Liver (tissue), 9 donors: ENCODE data around the gene RNF152. TPM values are rescaled to one million over a fixed set of nuclear protein-coding genes. Genes with fewer than 3 reads are reported as not detected.

Experiments used
- DNase-seq: peaks from one replicate; pipeline ENCODE4 v3.0.0-alpha.2; 2017; ENCODE audit warnings: low spot score
- H3K27ac ChIP-seq, 2 donors: one replicate each; pipeline ENCODE4 v1.7.0; 2013; ENCODE audit warnings: inconsistent platforms in 2 of 2, low read length in 2 of 2, control low read depth in 1 of 2, low read depth in 1 of 2, mild to moderate bottlenecking in 1 of 2
- H3K27me3 ChIP-seq, 4 donors: one replicate each; pipeline versions ENCODE4 v1.6.1 to v1.7.0; 2013; ENCODE audit warnings: low read length in 3 of 4, inconsistent platforms in 1 of 4, mild to moderate bottlenecking in 1 of 4, moderate library complexity in 1 of 4; ENCODE audit not compliant: control insufficient read depth in 4 of 4, insufficient read depth in 4 of 4
- H3K36me3 ChIP-seq, 4 donors: one replicate each; pipeline versions ENCODE4 v1.6.1 to v1.7.0; 2013; ENCODE audit warnings: low read length in 3 of 4, mild to moderate bottlenecking in 3 of 4, low read depth in 1 of 4, moderate library complexity in 1 of 4; ENCODE audit not compliant: control insufficient read depth in 4 of 4, insufficient read depth in 3 of 4
- H3K4me1 ChIP-seq, 4 donors: one replicate each; pipeline versions ENCODE4 v1.6.1 to v1.7.0; 2013; ENCODE audit warnings: low read length in 3 of 4, mild to moderate bottlenecking in 3 of 4, moderate library complexity in 1 of 4; ENCODE audit not compliant: control insufficient read depth in 4 of 4, insufficient read depth in 4 of 4
- H3K4me3 ChIP-seq, 3 donors: one replicate each; pipeline versions ENCODE4 v1.6.1 to v1.7.0; 2013; ENCODE audit warnings: low read length in 3 of 3, control low read depth in 1 of 3, low read depth in 1 of 3, mild to moderate bottlenecking in 1 of 3
- H3K9ac ChIP-seq, 2 donors: one replicate each; pipeline ENCODE4 v1.7.0; 2013; ENCODE audit warnings: low read length in 2 of 2, mild to moderate bottlenecking in 2 of 2, moderate library complexity in 2 of 2, control low read depth in 1 of 2, low read depth in 1 of 2
- H3K9me3 ChIP-seq, 4 donors: one replicate each; pipeline versions ENCODE4 v1.6.1 to v1.7.0; 2013; ENCODE audit warnings: low read length in 3 of 4; ENCODE audit not compliant: control insufficient read depth in 4 of 4
- ATF3 ChIP-seq: IDR thresholded peaks from 2 replicates; pipeline ENCODE4 v1.6.1; 2016; ENCODE audit warnings: antibody characterized with exemption
- CTCF ChIP-seq: fragments of 150-350 bp; IDR thresholded peaks from 2 replicates; pipeline ENCODE4 v1.5.1; 2017; ENCODE audit warnings: improper control_type of control experiment, low read depth, low read length; ENCODE audit not compliant: missing input control
- EGR1 ChIP-seq, 2 donors: IDR thresholded peaks; 2 replicates each; pipeline ENCODE4 v1.6.1; 2016 to 2018; ENCODE audit warnings: antibody characterized with exemption in 2 of 2, low read depth in 2 of 2
- FOXA1 ChIP-seq: IDR thresholded peaks from 2 replicates; pipeline ENCODE4 v1.6.1; 2016; ENCODE audit warnings: antibody characterized with exemption
- GABPA ChIP-seq, 2 donors: IDR thresholded peaks in 1 of 2; conservative IDR thresholded peaks in 1 of 2; 2 replicates each; pipeline ENCODE4 v1.6.1; 2016; ENCODE audit warnings: antibody characterized with exemption in 2 of 2, mild to moderate bottlenecking in 1 of 2, moderate library complexity in 1 of 2
- HNF4G ChIP-seq: IDR thresholded peaks from 2 replicates; pipeline ENCODE4 v1.6.1; 2016; ENCODE audit warnings: antibody characterized with exemption
- JUND ChIP-seq, 2 donors: IDR thresholded peaks; 2 replicates each; pipeline ENCODE4 v1.6.1; 2016; ENCODE audit warnings: antibody characterized with exemption in 2 of 2
- RAD21 ChIP-seq, 2 donors: IDR thresholded peaks; 2 replicates each; pipeline ENCODE4 v1.6.1; 2016; ENCODE audit warnings: antibody characterized with exemption in 2 of 2, mild to moderate bottlenecking in 2 of 2
- RXRA ChIP-seq, 2 donors: IDR thresholded peaks; 2 replicates each; pipeline ENCODE4 v1.6.1; 2017 to 2018; ENCODE audit warnings: antibody characterized with exemption in 2 of 2, mild to moderate bottlenecking in 1 of 2
- SP1 ChIP-seq: IDR thresholded peaks from 2 replicates; pipeline ENCODE4 v1.6.1; 2018; ENCODE audit warnings: antibody characterized with exemption, mild to moderate bottlenecking
- TAF1 ChIP-seq: conservative IDR thresholded peaks from 2 replicates; pipeline ENCODE4 v1.6.1; 2016; ENCODE audit warnings: antibody characterized with exemption, mild to moderate bottlenecking
- YY1 ChIP-seq: IDR thresholded peaks from 2 replicates; pipeline ENCODE4 v1.6.1; 2016; ENCODE audit warnings: antibody characterized with exemption, mild to moderate bottlenecking
- WGBS: extraction: QIAGEN DNeasy Blood & Tissue Kit; methylation state at CpG from one replicate; pipeline ENCODE4 v1.1.7; 2013; 5-methylcytosine and 5-hydroxymethylcytosine counted together
- polyA plus RNA-seq, 2 donors: library from polyadenylated mRNA; stranded (reverse) in 1 of 2; unstranded in 1 of 2; fragments of 200-250 nt in 1 of 2; fragments of >200 nt in 1 of 2; fragmentation: Nextera tagmentation in 1 of 2; extraction: Ambion mirVana in 1 of 2; gene quantifications; one replicate each; pipeline versions ENCODE4 v1.2.1 to v1.2.3, GENCODE V29; 2013 to 2015
- total RNA-seq, 2 donors: library from RNA; depleted of rRNA; stranded (reverse); fragments of >200 nt; gene quantifications; one replicate each; pipeline ENCODE4 v1.2.3, GENCODE V29; 2014
- TF ChIP-seq, protein P1 (sequence below): IDR thresholded peaks from 2 replicates; pipeline ENCODE4 v1.6.1; 2016; ENCODE audit warnings: antibody characterized with exemption
- TF ChIP-seq, protein P2 (sequence below): IDR thresholded peaks from 2 replicates; pipeline ENCODE4 v1.6.1; 2016; ENCODE audit warnings: antibody characterized with exemption
- donor health status: healthy.
- donor health status: healthy.
- donor health status: healthy.
- donor health status: healthy.
- donor health status: healthy.

The RNF152 gene
- total and polyA plus RNA-seq, 4 donors = 6.8 to 115 (median 10.6) TPM

GRCh38 chr18:61931654-61932379 is 39.0 kb upstream of the RNF152 start:
- no peaks in the 10 kb centered on the region for H3K4me1 ChIP-seq
- peaks cover 0 to 3% (median under 1%) of the 10 kb centered on the region in 4 donors for H3K9me3 ChIP-seq
- no peak overlapping the region for H3K4me3 ChIP-seq
- no peak overlapping the region for H3K27ac ChIP-seq
- no peak for DNase-seq
- 86% methylated on average over 6 of the region's 6 CpGs for WGBS
- TF ChIP-seq ATF3 = no peak
- TF ChIP-seq FOXA1 = no peak
- TF ChIP-seq EGR1 (IDR thresholded peaks at IDR 0.05; ENCODE audit: low read depth in 2 of 2) = no peak
- TF ChIP-seq HNF4G = no peak
- TF ChIP-seq JUND (IDR thresholded peaks at IDR 0.05) = no peak
- no peak for TF ChIP-seq RXRA (IDR thresholded peaks at IDR 0.05)
- TF ChIP-seq, protein P1, sequence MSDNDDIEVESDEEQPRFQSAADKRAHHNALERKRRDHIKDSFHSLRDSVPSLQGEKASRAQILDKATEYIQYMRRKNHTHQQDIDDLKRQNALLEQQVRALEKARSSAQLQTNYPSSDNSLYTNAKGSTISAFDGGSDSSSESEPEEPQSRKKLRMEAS = no peak
- TF ChIP-seq, protein P2, sequence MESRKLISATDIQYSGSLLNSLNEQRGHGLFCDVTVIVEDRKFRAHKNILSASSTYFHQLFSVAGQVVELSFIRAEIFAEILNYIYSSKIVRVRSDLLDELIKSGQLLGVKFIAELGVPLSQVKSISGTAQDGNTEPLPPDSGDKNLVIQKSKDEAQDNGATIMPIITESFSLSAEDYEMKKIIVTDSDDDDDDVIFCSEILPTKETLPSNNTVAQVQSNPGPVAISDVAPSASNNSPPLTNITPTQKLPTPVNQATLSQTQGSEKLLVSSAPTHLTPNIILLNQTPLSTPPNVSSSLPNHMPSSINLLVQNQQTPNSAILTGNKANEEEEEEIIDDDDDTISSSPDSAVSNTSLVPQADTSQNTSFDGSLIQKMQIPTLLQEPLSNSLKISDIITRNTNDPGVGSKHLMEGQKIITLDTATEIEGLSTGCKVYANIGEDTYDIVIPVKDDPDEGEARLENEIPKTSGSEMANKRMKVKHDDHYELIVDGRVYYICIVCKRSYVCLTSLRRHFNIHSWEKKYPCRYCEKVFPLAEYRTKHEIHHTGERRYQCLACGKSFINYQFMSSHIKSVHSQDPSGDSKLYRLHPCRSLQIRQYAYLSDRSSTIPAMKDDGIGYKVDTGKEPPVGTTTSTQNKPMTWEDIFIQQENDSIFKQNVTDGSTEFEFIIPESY = no peak
- H3K27me3 ChIP-seq = no peaks in the 10 kb centered on the region
- no peaks in the 10 kb centered on the region for H3K36me3 ChIP-seq
- H3K9ac ChIP-seq = no peak overlapping the region

DNA sequence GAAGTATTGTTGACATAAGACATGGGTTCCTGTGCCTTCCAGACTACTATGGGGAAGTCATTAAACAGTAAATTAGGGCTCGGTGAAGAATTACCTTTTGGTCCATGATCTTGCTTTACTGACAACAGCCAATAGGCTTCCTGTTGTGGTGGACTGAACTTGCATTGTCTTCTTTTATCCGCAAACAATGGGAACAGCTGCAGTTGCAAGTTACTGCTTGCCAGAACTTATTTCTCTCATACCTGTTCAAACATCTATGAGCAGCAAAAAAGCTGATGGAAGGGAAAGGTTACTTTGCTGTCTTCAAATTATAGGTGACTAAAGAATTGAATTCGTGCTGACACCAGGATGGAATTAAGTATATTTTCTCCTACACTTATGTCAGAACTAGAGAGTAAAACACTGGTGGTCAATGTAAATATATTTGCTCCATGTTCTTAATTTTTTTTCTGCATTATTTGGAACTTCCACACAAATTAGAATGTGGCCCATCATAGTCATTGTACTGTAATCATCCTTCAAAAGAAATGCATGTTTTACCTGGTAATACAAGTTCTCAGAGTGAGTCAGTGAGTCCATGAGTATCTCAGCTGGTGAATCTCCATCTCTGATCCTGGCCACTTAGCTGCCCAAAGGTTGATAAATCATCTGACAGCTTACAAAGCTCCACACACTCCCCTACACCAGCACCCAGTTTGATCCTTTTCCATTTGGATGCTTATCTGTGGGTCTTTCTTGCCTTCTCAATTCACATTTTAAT is 37.3 kb upstream of the RNF152 start:
- TF ChIP-seq SP1 (no peak), FOXA1 (no peak), RAD21 (IDR thresholded peaks at IDR 0.05) (no peak), GABPA (IDR thresholded peaks at IDR 0.05 in 1 of 2, conservative IDR thresholded peaks at IDR 0.05 in 1 of 2) (no peak), RXRA (IDR thresholded peaks at IDR 0.05) (no peak)
- Histone ChIP-seq H3K27ac (no peak overlapping the region), H3K4me1 (no peaks in the 10 kb centered on the region), H3K27me3 (no peaks in the 10 kb centered on the region), H3K9me3 (peaks cover 0 to 3% (median under 1%) of the 10 kb centered on the region in 4 donors), H3K36me3 (no peaks in the 10 kb centered on the region), H3K9ac (no peak overlapping the region), H3K4me3 (no peak overlapping the region)
- WGBS = 76% methylated on average over 3 of the region's 3 CpGs
- no peak for DNase-seq

- 80% methylated on average over 4 of the region's 4 CpGs for WGBS
- peaks cover 0 to 3% (median 0%) of the 10 kb centered on the region in 4 donors for H3K9me3 ChIP-seq
- no peaks in the 10 kb centered on the region for H3K27me3 ChIP-seq
- no peak overlapping the region for H3K9ac ChIP-seq
- H3K36me3 ChIP-seq = no peaks in the 10 kb centered on the region
- no peak overlapping the region for H3K4me3 ChIP-seq
- TF ChIP-seq SP1 (no peak), YY1 (no peak), RXRA (IDR thresholded peaks at IDR 0.05) (no peak), TAF1 (no peak), ATF3 (no peak), CTCF (no peak)
- TF ChIP-seq, protein P1 = no peak
- H3K27ac ChIP-seq = no peak overlapping the region
- no peaks in the 10 kb centered on the region for H3K4me1 ChIP-seq
- no peak for DNase-seq
Measured at GRCh38 chr18:61926532-61926931, 33.7 kb upstream of the RNF152 start.
